Liver (tissue), 9 donors: ENCODE data around the gene GLMP. TPM values are rescaled to one million over a fixed set of nuclear protein-coding genes. Genes with fewer than 3 reads are reported as not detected.

Experiments
- DNase-seq: peaks from one replicate; pipeline ENCODE4 v3.0.0-alpha.2; 2017; ENCODE audit warnings: low spot score
- H3K27ac ChIP-seq, 2 donors: one replicate each; pipeline ENCODE4 v1.7.0; 2013; ENCODE audit warnings: inconsistent platforms in 2 of 2, low read length in 2 of 2, control low read depth in 1 of 2, low read depth in 1 of 2, mild to moderate bottlenecking in 1 of 2
- H3K27me3 ChIP-seq, 4 donors: one replicate each; pipeline versions ENCODE4 v1.6.1 to v1.7.0; 2013; ENCODE audit warnings: low read length in 3 of 4, inconsistent platforms in 1 of 4, mild to moderate bottlenecking in 1 of 4, moderate library complexity in 1 of 4; ENCODE audit not compliant: control insufficient read depth in 4 of 4, insufficient read depth in 4 of 4
- H3K36me3 ChIP-seq, 4 donors: one replicate each; pipeline versions ENCODE4 v1.6.1 to v1.7.0; 2013; ENCODE audit warnings: low read length in 3 of 4, mild to moderate bottlenecking in 3 of 4, low read depth in 1 of 4, moderate library complexity in 1 of 4; ENCODE audit not compliant: control insufficient read depth in 4 of 4, insufficient read depth in 3 of 4
- H3K4me1 ChIP-seq, 4 donors: one replicate each; pipeline versions ENCODE4 v1.6.1 to v1.7.0; 2013; ENCODE audit warnings: low read length in 3 of 4, mild to moderate bottlenecking in 3 of 4, moderate library complexity in 1 of 4; ENCODE audit not compliant: control insufficient read depth in 4 of 4, insufficient read depth in 4 of 4
- H3K4me3 ChIP-seq, 3 donors: one replicate each; pipeline versions ENCODE4 v1.6.1 to v1.7.0; 2013; ENCODE audit warnings: low read length in 3 of 3, control low read depth in 1 of 3, low read depth in 1 of 3, mild to moderate bottlenecking in 1 of 3
- H3K9ac ChIP-seq, 2 donors: one replicate each; pipeline ENCODE4 v1.7.0; 2013; ENCODE audit warnings: low read length in 2 of 2, mild to moderate bottlenecking in 2 of 2, moderate library complexity in 2 of 2, control low read depth in 1 of 2, low read depth in 1 of 2
- H3K9me3 ChIP-seq, 4 donors: one replicate each; pipeline versions ENCODE4 v1.6.1 to v1.7.0; 2013; ENCODE audit warnings: low read length in 3 of 4; ENCODE audit not compliant: control insufficient read depth in 4 of 4
- FOXA1 ChIP-seq: IDR thresholded peaks from 2 replicates; pipeline ENCODE4 v1.6.1; 2016; ENCODE audit warnings: antibody characterized with exemption
- HNF4A ChIP-seq, 2 donors: conservative IDR thresholded peaks; 2 replicates each; pipeline ENCODE4 v1.6.1; 2016; ENCODE audit warnings: antibody characterized with exemption in 2 of 2, mild to moderate bottlenecking in 2 of 2
- HNF4G ChIP-seq: IDR thresholded peaks from 2 replicates; pipeline ENCODE4 v1.6.1; 2016; ENCODE audit warnings: antibody characterized with exemption
- NR2F2 ChIP-seq: IDR thresholded peaks from 2 replicates; pipeline ENCODE4 v1.6.1; 2016; ENCODE audit warnings: antibody characterized with exemption
- RAD21 ChIP-seq, 2 donors: IDR thresholded peaks; 2 replicates each; pipeline ENCODE4 v1.6.1; 2016; ENCODE audit warnings: antibody characterized with exemption in 2 of 2, mild to moderate bottlenecking in 2 of 2
- RXRA ChIP-seq, 2 donors: IDR thresholded peaks; 2 replicates each; pipeline ENCODE4 v1.6.1; 2017 to 2018; ENCODE audit warnings: antibody characterized with exemption in 2 of 2, mild to moderate bottlenecking in 1 of 2
- TAF1 ChIP-seq: conservative IDR thresholded peaks from 2 replicates; pipeline ENCODE4 v1.6.1; 2016; ENCODE audit warnings: antibody characterized with exemption, mild to moderate bottlenecking
- YY1 ChIP-seq: IDR thresholded peaks from 2 replicates; pipeline ENCODE4 v1.6.1; 2016; ENCODE audit warnings: antibody characterized with exemption, mild to moderate bottlenecking
- WGBS: extraction: QIAGEN DNeasy Blood & Tissue Kit; methylation state at CpG from one replicate; pipeline ENCODE4 v1.1.7; 2013; 5-methylcytosine and 5-hydroxymethylcytosine counted together
- polyA plus RNA-seq, 2 donors: library from polyadenylated mRNA; stranded (reverse) in 1 of 2; unstranded in 1 of 2; fragments of 200-250 nt in 1 of 2; fragments of >200 nt in 1 of 2; fragmentation: Nextera tagmentation in 1 of 2; extraction: Ambion mirVana in 1 of 2; gene quantifications; one replicate each; pipeline versions ENCODE4 v1.2.1 to v1.2.3, GENCODE V29; 2013 to 2015
- total RNA-seq, 2 donors: library from RNA; depleted of rRNA; stranded (reverse); fragments of >200 nt; gene quantifications; one replicate each; pipeline ENCODE4 v1.2.3, GENCODE V29; 2014
- TF ChIP-seq, protein P1 (sequence below): IDR thresholded peaks from 2 replicates; pipeline ENCODE4 v1.6.1; 2016; ENCODE audit warnings: antibody characterized with exemption, mild to moderate bottlenecking
- TF ChIP-seq, protein P2 (sequence below): fragments of 150-350 bp; IDR thresholded peaks from 2 replicates; pipeline ENCODE4 v1.5.1; 2017; ENCODE audit warnings: improper control_type of control experiment, low read depth, low read length; ENCODE audit not compliant: missing input control
- TF ChIP-seq, protein P3 (sequence below): IDR thresholded peaks from 2 replicates; pipeline ENCODE4 v1.6.1; 2016; ENCODE audit warnings: antibody characterized with exemption
- donor health status: healthy.
- donor health status: healthy.
- donor health status: healthy.
- donor health status: healthy.
- donor health status: healthy.

GLMP gene
- total and polyA plus RNA-seq, 4 donors = 26.5 to 51.4 (median 39.0) TPM

DNA sequence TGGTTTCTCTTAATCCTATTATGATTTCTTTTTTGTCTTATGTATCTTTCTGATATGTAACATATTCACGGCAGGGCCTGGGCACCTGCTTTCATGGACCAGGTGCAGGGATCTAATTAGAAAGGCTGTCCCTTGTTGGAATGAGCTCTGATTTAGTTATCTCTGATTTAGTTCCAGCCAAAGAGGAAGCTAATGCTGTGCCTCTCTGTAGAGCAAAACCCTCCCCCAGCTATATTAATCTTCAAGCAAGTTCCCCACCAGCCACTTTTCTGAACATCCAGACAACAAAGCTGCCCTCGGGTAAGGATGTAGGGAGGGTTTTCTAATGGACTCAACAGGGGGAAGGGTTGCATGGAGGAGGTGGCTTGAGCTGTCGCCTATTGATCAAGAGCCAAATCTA lies 48.9 kb upstream of the GLMP start (continued):
- TF ChIP-seq, protein P1, sequence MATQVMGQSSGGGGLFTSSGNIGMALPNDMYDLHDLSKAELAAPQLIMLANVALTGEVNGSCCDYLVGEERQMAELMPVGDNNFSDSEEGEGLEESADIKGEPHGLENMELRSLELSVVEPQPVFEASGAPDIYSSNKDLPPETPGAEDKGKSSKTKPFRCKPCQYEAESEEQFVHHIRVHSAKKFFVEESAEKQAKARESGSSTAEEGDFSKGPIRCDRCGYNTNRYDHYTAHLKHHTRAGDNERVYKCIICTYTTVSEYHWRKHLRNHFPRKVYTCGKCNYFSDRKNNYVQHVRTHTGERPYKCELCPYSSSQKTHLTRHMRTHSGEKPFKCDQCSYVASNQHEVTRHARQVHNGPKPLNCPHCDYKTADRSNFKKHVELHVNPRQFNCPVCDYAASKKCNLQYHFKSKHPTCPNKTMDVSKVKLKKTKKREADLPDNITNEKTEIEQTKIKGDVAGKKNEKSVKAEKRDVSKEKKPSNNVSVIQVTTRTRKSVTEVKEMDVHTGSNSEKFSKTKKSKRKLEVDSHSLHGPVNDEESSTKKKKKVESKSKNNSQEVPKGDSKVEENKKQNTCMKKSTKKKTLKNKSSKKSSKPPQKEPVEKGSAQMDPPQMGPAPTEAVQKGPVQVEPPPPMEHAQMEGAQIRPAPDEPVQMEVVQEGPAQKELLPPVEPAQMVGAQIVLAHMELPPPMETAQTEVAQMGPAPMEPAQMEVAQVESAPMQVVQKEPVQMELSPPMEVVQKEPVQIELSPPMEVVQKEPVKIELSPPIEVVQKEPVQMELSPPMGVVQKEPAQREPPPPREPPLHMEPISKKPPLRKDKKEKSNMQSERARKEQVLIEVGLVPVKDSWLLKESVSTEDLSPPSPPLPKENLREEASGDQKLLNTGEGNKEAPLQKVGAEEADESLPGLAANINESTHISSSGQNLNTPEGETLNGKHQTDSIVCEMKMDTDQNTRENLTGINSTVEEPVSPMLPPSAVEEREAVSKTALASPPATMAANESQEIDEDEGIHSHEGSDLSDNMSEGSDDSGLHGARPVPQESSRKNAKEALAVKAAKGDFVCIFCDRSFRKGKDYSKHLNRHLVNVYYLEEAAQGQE = no peak

DNA sequence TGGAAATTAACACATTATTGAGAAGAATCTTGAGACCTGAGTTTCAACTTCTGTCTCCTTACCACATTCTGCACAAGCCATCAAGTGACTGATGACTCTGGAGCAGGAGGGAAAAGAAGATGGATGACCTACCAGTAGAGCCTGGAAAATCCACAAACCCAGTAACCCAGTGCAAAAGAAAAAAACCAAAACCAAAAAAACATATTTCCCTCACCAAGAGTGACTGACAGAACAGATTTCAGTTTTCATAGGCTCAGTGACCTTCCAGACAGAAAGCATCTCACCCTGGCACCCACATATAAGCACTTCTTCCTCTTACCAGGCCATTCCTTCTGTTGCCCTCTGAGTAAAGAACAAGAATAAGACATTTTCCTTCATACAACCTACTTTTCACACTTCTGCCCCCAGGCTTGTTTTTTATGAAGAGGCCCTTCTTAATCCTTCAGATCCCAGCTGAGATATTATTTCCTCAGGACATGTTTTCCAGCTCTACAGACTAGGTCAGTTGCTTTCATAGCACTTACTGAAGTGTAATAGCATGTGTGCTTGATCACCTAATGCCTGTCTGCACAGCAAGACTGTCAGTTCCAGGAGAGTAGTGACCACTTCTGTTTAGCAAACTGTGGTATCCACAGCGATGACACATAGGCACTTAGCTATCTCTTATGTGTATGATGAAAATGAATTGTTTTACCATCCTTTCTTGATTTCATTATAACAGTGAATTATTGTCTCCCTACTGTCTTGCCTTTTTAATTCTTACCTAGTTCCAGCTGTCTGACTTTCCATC lies 46.9 kb upstream of the GLMP start:
- Histone ChIP-seq H3K4me1 (peaks cover 0 to 3% (median 0%) of the 10 kb centered on the region in 4 donors), H3K9me3 (no peaks in the 10 kb centered on the region), H3K27me3 (no peaks in the 10 kb centered on the region), H3K36me3 (no peaks in the 10 kb centered on the region), H3K4me3 (no peak overlapping the region), H3K9ac (no peak overlapping the region), H3K27ac (no peak overlapping the region)
- no peak for DNase-seq
- TF ChIP-seq, protein P2, sequence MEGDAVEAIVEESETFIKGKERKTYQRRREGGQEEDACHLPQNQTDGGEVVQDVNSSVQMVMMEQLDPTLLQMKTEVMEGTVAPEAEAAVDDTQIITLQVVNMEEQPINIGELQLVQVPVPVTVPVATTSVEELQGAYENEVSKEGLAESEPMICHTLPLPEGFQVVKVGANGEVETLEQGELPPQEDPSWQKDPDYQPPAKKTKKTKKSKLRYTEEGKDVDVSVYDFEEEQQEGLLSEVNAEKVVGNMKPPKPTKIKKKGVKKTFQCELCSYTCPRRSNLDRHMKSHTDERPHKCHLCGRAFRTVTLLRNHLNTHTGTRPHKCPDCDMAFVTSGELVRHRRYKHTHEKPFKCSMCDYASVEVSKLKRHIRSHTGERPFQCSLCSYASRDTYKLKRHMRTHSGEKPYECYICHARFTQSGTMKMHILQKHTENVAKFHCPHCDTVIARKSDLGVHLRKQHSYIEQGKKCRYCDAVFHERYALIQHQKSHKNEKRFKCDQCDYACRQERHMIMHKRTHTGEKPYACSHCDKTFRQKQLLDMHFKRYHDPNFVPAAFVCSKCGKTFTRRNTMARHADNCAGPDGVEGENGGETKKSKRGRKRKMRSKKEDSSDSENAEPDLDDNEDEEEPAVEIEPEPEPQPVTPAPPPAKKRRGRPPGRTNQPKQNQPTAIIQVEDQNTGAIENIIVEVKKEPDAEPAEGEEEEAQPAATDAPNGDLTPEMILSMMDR = no peak
- TF ChIP-seq HNF4G (no peak), FOXA1 (no peak), RXRA (IDR thresholded peaks at IDR 0.05) (no peak), YY1 (no peak), NR2F2 (no peak), TAF1 (no peak), RAD21 (IDR thresholded peaks at IDR 0.05) (no peak), HNF4A (conservative IDR thresholded peaks at IDR 0.05) (no peak)
- TF ChIP-seq, protein P1 = no peak
- TF ChIP-seq, protein P3, sequence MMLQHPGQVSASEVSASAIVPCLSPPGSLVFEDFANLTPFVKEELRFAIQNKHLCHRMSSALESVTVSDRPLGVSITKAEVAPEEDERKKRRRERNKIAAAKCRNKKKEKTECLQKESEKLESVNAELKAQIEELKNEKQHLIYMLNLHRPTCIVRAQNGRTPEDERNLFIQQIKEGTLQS = no peak
- WGBS = 95% methylated on average over 1 of the region's 1 CpG
